ENCODE results near the gene PCYT1A. TPM values are rescaled to one million over a fixed set of nuclear protein-coding genes. Genes with fewer than 3 reads are reported as not detected.

The PCYT1A gene
- total and polyA plus RNA-seq, 2 of the 13 experiments (the other 11 are each of a cell fraction or from before 2014, with no cell fraction given), result 26.4 to 45.3 TPM

DNA sequence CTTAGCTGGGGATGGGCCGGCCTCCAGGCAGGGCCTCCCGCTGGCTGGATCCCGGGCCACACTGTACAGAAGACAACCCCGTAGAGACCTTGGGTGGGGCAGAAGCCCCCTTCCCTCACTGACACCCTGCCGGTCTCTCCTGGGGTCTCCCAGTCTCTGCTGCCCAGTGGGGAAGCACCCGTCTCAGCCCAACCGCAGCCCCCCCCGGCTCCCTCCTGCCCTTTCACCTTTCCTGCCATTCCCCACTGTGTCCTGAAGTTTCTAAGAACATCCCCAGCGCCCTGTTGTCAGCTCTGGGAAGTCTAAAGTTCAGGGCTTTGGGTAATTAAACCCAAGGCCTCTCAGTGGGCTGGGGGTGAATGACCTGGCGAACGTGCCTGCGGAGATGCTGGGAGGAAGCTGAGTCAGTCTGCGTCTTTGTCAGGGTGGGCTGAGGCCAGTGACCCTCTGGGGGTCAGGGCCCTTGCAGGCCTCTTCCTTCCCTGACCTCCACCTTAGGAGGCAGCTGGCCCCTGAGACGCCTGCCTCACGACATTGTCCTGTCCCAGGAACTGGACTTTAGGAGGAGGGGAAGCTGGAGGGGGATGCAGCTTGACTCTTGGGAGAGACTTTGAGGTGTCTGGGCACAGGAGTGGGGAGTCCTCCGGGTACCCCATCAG is 72.6 kb downstream of the PCYT1A start (continued):
- TF ChIP-seq GFI1 (CRISPR knock-in tag; IDR thresholded peaks at IDR 0.05; ENCODE audit: borderline replicate concordance), result 0 out of 2 replicates have a peak, but pooled peaks have one; percentile 23
- peak; percentile 87; the same call in 1 of the 2 replicates for TF ChIP-seq KDM3A (CRISPR knock-in tag; IDR thresholded peaks at IDR 0.05; ENCODE audit: low read depth)
- TF ChIP-seq KMT2B (CRISPR knock-in tag; IDR thresholded peaks at IDR 0.05), result peak; percentile 36; the same call in 1 of the 2 replicates
- no peak; the same call in 1 of the 2 replicates for TF ChIP-seq ZNF629 (CRISPR knock-in tag; conservative IDR thresholded peaks at IDR 0.05)
- no peak for TF ChIP-seq ZNF496 (CRISPR knock-in tag; IDR thresholded peaks at IDR 0.05; ENCODE audit: insufficient replicate concordance)
- TF ChIP-seq MAFF (IDR thresholded peaks at IDR 0.05; ENCODE audit: low read depth, low read length), result no peak
- no peak for TF ChIP-seq CTCF (CRISPR knock-in tag; IDR thresholded peaks at IDR 0.05)
- no peak for TF ChIP-seq ZBTB4 (CRISPR knock-in tag; IDR thresholded peaks at IDR 0.05; ENCODE audit: borderline replicate concordance)
- no peak for TF ChIP-seq IKZF4 (CRISPR knock-in tag; IDR thresholded peaks at IDR 0.05; ENCODE audit: borderline replicate concordance, low read depth, not compliant biosample characterization)
- TF ChIP-seq, protein P1, sequence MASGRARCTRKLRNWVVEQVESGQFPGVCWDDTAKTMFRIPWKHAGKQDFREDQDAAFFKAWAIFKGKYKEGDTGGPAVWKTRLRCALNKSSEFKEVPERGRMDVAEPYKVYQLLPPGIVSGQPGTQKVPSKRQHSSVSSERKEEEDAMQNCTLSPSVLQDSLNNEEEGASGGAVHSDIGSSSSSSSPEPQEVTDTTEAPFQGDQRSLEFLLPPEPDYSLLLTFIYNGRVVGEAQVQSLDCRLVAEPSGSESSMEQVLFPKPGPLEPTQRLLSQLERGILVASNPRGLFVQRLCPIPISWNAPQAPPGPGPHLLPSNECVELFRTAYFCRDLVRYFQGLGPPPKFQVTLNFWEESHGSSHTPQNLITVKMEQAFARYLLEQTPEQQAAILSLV (CRISPR knock-in tag; IDR thresholded peaks at IDR 0.05; ENCODE audit: borderline replicate concordance), result peak; percentile 90
- TF ChIP-seq MAX (IDR thresholded peaks at IDR 0.05), result peak; percentile 73
- TF ChIP-seq FOXA3 (CRISPR knock-in tag; IDR thresholded peaks at IDR 0.05), result peak; percentile 74
- TF ChIP-seq, protein P2, sequence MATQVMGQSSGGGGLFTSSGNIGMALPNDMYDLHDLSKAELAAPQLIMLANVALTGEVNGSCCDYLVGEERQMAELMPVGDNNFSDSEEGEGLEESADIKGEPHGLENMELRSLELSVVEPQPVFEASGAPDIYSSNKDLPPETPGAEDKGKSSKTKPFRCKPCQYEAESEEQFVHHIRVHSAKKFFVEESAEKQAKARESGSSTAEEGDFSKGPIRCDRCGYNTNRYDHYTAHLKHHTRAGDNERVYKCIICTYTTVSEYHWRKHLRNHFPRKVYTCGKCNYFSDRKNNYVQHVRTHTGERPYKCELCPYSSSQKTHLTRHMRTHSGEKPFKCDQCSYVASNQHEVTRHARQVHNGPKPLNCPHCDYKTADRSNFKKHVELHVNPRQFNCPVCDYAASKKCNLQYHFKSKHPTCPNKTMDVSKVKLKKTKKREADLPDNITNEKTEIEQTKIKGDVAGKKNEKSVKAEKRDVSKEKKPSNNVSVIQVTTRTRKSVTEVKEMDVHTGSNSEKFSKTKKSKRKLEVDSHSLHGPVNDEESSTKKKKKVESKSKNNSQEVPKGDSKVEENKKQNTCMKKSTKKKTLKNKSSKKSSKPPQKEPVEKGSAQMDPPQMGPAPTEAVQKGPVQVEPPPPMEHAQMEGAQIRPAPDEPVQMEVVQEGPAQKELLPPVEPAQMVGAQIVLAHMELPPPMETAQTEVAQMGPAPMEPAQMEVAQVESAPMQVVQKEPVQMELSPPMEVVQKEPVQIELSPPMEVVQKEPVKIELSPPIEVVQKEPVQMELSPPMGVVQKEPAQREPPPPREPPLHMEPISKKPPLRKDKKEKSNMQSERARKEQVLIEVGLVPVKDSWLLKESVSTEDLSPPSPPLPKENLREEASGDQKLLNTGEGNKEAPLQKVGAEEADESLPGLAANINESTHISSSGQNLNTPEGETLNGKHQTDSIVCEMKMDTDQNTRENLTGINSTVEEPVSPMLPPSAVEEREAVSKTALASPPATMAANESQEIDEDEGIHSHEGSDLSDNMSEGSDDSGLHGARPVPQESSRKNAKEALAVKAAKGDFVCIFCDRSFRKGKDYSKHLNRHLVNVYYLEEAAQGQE (IDR thresholded peaks at IDR 0.05; ENCODE audit: borderline replicate concordance in 1 of 2, low read depth in 1 of 2, low read length in 2 of 2), result peak in 1 of 2 experiments; percentile 63; a peak in 1 of 4 replicates
- peak; percentile 88; the same call in 1 of the 2 replicates for TF ChIP-seq DPF2 (CRISPR knock-in tag; IDR thresholded peaks at IDR 0.05; ENCODE audit: borderline replicate concordance, low read depth)
- no peak; the same call in 1 of the 2 replicates for TF ChIP-seq NFKBIZ (CRISPR knock-in tag; IDR thresholded peaks at IDR 0.05)
